ENCODE results near the gene ARHGAP42. TPM values are rescaled to one million over a fixed set of nuclear protein-coding genes. Genes with fewer than 3 reads are reported as not detected.

Gene ARHGAP42
- total and polyA plus RNA-seq, 10 of the 15 experiments (the other 5 are each of a cell fraction or from before 2014, with no cell fraction given) = 1.8 to 6.3 (median 3.2) TPM

- FAIRE-seq = no peak
- ChIA-PET SMC1A (ENCODE audit: uncharacterized antibody, unreplicated experiment) (interaction anchor here (1.0 to 3.7 kb wide), 6 partner anchors 53 to 243 kb away, joined by 3 to 15 read pairs (median 6); no protein-coding TSS in a partner anchor), RAD21 (ENCODE audit: unreplicated experiment) (interaction anchor here (1.0 to 2.7 kb wide), 5 partner anchors 13 to 171 kb away, joined by 3 to 9 read pairs (median 4); no protein-coding TSS in a partner anchor), POLR2A (no interaction called here), CTCF (interaction anchor here (1.0 to 4.5 kb wide), 11 partner anchors 23 to 242 kb away, joined by 3 to 30 read pairs (median 7); no protein-coding TSS in a partner anchor)
- H3K4me2 ChIP-seq (ENCODE audit: control insufficient read depth, insufficient read depth) = no peak overlapping the region
- in situ Hi-C loops (cut with MboI) (loop anchor here (5.0 to 10.0 kb wide), 3 partner anchors 106 to 242 kb away; no protein-coding TSS in a partner anchor), intact Hi-C loops (cut with micrococcal nuclease; ENCODE audit: unreplicated experiment) (loop anchor here (2.0 to 5.0 kb wide), 2 partner anchors 106 to 129 kb away; no protein-coding TSS in a partner anchor)
- BruUV-seq (replicated peaks) = no TSS peak
- no peaks in the 10 kb centered on the region for H3K9me3 ChIP-seq (replicated peaks; ENCODE audit: control insufficient read depth, insufficient read depth, low read length)
- no peak overlapping the region for H3K27ac ChIP-seq (ENCODE audit: control insufficient read depth, insufficient read depth)
- H2AFZ ChIP-seq (ENCODE audit: control insufficient read depth, low read depth, low read length) = no peak overlapping the region
- no peaks in the 10 kb centered on the region for H3K79me2 ChIP-seq (ENCODE audit: control insufficient read depth, insufficient read depth, low read length)
- no peaks in the 10 kb centered on the region for H3K36me3 ChIP-seq (ENCODE audit: control insufficient read depth in 2 of 2, insufficient read depth in 2 of 2, low read length in 1 of 2)
- H3K4me1 ChIP-seq (ENCODE audit: control insufficient read depth, insufficient read depth, low read length) = peaks cover 45% of the 10 kb centered on the region
- no peak for TF ChIP-seq NBN (IDR thresholded peaks at IDR 0.05)
- TF ChIP-seq TAF1 (IDR thresholded peaks at IDR 0.05; ENCODE audit: borderline replicate concordance, low read depth, low read length) = no peak
- TF ChIP-seq SUZ12 (IDR thresholded peaks at IDR 0.05; ENCODE audit: unreplicated experiment) = no peak
- TF ChIP-seq SPI1 (IDR thresholded peaks at IDR 0.05; ENCODE audit: borderline replicate concordance, insufficient read depth, low read depth, low read length) = no peak
- TF ChIP-seq BCL3 (IDR thresholded peaks at IDR 0.05; ENCODE audit: borderline replicate concordance, insufficient read depth, low read depth, low read length, poor library complexity, severe bottlenecking) = no peak
- ATAC-seq = no peak
- WGBS (ENCODE audit: insufficient coverage, insufficient replicate concordance, low lambda C conversion rate, missing lambda C conversion rate) = 73% methylated on average over 3 of the region's 3 CpGs
- H3K27me3 ChIP-seq (replicated peaks in 1 of 2; ENCODE audit: control insufficient read depth in 2 of 2, insufficient read depth in 2 of 2, low read length in 1 of 2) = no peaks in the 10 kb centered on the region
- no peaks in the 10 kb centered on the region for H4K20me1 ChIP-seq (ENCODE audit: control insufficient read depth, insufficient read depth)
- no peak overlapping the region for H3K4me3 ChIP-seq
- no peak overlapping the region for H3K9ac ChIP-seq (ENCODE audit: control insufficient read depth, insufficient read depth, low read length)
- DNase-seq (ENCODE audit: low read depth, low spot score) = no peak
Observed at GRCh38 chr11:100683126-100683525, 4.0 kb upstream of the ARHGAP42 start.

Measured in GM12878 (cell line).